Mucosa of descending colon (tissue), 3 donors: ENCODE data around the gene TAF8. TPM values are rescaled to one million over a fixed set of nuclear protein-coding genes. Genes with fewer than 3 reads are reported as not detected.
A peak's percentile ranks its signal among the peaks of the same experiment; 100 is the strongest.

Experiments used
- ATAC-seq: fragments of 200-7000 bp; cut with Tn5 transposase; one replicate; pipeline ENCODE4 v1.9.1; 2020; ENCODE audit warnings: mild to moderate bottlenecking, moderate library complexity
- DNase-seq, 3 donors: peaks; one replicate each; pipeline ENCODE4 v3.0.0-alpha.2; 2020
- H3K36me3 ChIP-seq: fragments of 200-600 bp; one replicate; pipeline ENCODE4 v1.8.0; 2021; ENCODE audit warnings: low read depth, mild to moderate bottlenecking
- H3K4me1 ChIP-seq: fragments of 200-600 bp; one replicate; pipeline ENCODE4 v1.8.0; 2021; ENCODE audit warnings: low read depth, mild to moderate bottlenecking
- H3K4me3 ChIP-seq: fragments of 200-600 bp; one replicate; pipeline ENCODE4 v1.8.0; 2021; ENCODE audit warnings: mild to moderate bottlenecking
- H3K9me3 ChIP-seq: fragments of 200-600 bp; one replicate; pipeline ENCODE4 v1.8.0; 2021; ENCODE audit warnings: mild to moderate bottlenecking
- intact Hi-C, 2 donors: fragments of 100-400 bp; cut with DNase I in 1 of 2; cut with micrococcal nuclease in 1 of 2; formaldehyde crosslinking; loops; one replicate each; pipeline versions ENCODE4 v1.11.0 to v1.11.1; 2022; cut with DNase I, micrococcal nuclease
- total RNA-seq, 3 donors: library from RNA; stranded (reverse); fragmentation: NEBNext Ultra II Directional in 2 of 3; extraction: Animal tissue kit (Norgen Biotek cat#: 25700) in 2 of 3; gene quantifications; one replicate each; pipeline versions ENCODE4 v1.2.1 to v1.2.4, GENCODE V29; 2021 to 2023
- TF ChIP-seq, protein P1 (sequence below): fragments of 200-600 bp; IDR thresholded peaks from one replicate; pipeline ENCODE4 v1.8.0; 2022; ENCODE audit warnings: antibody characterized with exemption, mild to moderate bottlenecking
- donor health status: DM: no; HTN: no; CAD: no; lungs with moderate emphysema.
- donor health status: DM: no; HTN: no; CAD: no.
- donor health status: DM: no; HTN: yes; CAD: no.

TAF8 gene
- total RNA-seq, 3 donors from 2014 or later, result 22.1 to 35.2 (median 25.0) TPM

DNA sequence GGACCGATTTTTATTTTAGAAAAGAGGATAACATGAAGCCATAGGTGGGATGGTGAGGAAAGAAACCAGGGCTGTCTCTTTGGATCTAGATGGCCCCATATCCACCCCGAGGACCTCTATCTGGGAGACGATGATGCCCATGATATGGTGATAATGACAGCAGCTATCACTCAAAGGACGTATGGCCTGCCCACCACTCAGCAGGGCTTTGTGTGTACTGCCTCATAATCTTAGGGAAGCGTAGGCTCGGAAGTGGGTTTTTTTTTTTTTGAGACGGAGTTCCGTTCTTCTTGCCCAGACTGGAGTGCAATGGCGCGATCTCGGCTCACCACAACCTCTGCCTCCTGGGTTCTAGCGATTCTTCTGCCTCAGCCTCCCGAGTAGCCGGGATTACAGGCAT lies 8.2 kb upstream of the TAF8 start:
- Histone ChIP-seq H3K36me3 (no peaks in the 10 kb centered on the region), H3K4me1 (peaks cover 32% of the 10 kb centered on the region), H3K4me3 (no peak overlapping the region), H3K9me3 (no peaks in the 10 kb centered on the region)
- DNase-seq, result no peak
- TF ChIP-seq, protein P1, sequence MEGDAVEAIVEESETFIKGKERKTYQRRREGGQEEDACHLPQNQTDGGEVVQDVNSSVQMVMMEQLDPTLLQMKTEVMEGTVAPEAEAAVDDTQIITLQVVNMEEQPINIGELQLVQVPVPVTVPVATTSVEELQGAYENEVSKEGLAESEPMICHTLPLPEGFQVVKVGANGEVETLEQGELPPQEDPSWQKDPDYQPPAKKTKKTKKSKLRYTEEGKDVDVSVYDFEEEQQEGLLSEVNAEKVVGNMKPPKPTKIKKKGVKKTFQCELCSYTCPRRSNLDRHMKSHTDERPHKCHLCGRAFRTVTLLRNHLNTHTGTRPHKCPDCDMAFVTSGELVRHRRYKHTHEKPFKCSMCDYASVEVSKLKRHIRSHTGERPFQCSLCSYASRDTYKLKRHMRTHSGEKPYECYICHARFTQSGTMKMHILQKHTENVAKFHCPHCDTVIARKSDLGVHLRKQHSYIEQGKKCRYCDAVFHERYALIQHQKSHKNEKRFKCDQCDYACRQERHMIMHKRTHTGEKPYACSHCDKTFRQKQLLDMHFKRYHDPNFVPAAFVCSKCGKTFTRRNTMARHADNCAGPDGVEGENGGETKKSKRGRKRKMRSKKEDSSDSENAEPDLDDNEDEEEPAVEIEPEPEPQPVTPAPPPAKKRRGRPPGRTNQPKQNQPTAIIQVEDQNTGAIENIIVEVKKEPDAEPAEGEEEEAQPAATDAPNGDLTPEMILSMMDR, result no peak
- ATAC-seq, result no peak
- intact Hi-C loops, result loop anchor here (5.0 to 10.0 kb wide), 3 partner anchors 97 to 257 kb away; partner anchors contain the start of genes CCND3 (in 2 of the 2), PRICKLE4 (in 1 of the 2) and TOMM6 (in 1 of the 2)

- intact Hi-C loops, result loop anchor here (5.0 to 10.0 kb wide), 3 partner anchors 99 to 259 kb away; partner anchors contain the start of genes CCND3 (in 2 of the 2), PRICKLE4 (in 1 of the 2) and TOMM6 (in 1 of the 2)
- no peaks in the 10 kb centered on the region for H3K9me3 ChIP-seq
- H3K4me3 ChIP-seq, result no peak overlapping the region
- no peaks in the 10 kb centered on the region for H3K36me3 ChIP-seq
- TF ChIP-seq, protein P1, result peak; percentile 89
- peak; percentile 69 for ATAC-seq
- DNase-seq, result peak; percentile 87 to 94 (median 91)
- peaks cover 32% of the 10 kb centered on the region for H3K4me1 ChIP-seq
Measured at GRCh38 chr6:42043787-42044475, 6.4 kb upstream of the TAF8 start.

DNA sequence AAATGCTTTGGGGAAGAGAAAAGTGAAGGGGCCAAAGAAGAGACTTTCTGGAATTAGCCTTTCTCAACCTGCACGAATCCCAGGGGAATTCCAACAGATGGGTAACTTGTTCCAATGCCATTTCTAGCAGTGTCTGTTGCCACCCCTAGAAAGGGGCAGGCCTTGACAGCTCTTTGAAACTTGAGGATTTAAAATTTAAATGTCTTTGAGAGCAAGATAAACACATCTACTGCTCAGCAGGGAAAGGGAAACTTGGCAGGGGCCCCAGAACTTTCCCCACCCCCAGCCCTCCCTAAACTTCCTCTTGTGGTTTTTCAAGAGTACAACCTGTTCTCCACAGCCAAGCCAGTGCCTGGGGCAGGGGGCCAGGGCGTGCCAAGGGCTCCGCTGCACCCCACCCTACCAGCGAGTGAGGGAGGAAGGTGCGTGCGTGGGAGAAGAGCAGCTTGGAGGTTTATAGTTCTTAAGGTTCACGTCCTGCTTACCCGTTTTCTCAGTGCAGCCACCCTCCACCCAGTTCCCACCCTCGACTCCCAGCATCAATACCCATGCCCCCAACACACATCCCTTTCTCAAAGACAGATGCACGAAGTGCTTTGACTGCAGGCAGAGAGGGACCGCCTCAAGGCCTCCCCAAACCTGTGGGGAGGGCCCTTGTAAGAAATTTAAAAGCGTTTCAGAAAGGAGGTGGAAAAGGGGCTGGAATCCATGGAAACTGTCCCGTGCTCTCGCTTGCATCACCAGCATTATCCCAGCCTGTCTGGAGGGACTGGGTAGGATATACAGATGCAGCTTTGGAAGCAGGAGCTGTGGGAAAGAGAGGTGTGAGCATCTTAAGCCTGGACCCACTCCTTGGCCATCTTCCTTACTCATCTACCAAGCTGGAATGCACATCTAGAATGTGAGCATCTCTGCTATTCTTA lies 4.5 kb upstream of the TAF8 start:
- no peak overlapping the region for H3K4me3 ChIP-seq

DNA sequence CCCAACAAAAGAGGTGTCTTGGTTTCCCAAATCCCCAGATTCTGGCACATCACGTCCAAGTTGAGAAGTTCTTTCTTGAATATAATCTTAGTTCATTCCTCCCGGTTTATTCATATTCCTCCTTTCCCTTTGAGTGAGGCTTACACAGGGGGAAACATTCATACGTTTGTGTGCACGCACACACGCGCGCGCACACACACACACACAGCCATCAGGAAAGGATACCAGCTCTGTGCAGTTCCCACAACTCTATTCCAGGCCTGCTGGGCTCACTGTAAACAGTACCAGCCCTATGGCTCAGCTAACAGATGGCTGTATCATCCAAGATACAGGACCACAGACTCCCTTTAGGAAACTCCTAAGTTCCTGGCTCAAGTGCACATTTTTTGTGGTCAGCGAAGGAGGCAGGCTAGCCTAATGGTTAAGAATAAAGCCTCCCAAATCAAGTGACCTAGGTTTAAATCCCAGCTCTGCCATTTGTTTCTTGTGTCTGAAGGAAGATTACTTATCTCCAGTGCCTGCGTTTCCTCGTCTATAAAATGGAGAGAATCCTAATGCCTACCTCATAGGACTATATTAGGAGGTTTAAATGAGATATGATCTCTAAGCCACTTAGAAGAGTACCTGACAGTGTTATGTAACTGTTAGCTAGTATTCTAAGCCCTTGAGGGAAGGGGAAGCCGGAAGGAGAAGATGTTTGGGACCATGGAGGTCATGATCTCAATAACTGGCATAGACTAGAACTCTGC lies 3.7 kb upstream of the TAF8 start:
- no peak for ATAC-seq
- peaks cover 43% of the 10 kb centered on the region for H3K4me1 ChIP-seq
- H3K9me3 ChIP-seq, result no peaks in the 10 kb centered on the region
- H3K36me3 ChIP-seq, result no peaks in the 10 kb centered on the region
- intact Hi-C loops, result loop anchor here in 1 of 2 donors (10.0 kb wide), 2 partner anchors 102 to 262 kb away; partner anchors contain the start of genes CCND3, PRICKLE4 and TOMM6
- no peak for DNase-seq
- TF ChIP-seq, protein P1, result no peak
- no peak overlapping the region for H3K4me3 ChIP-seq

More for the DNA sequence above, 4.5 kb upstream of the TAF8 start:
- ATAC-seq (peak; percentile 77), DNase-seq (peak; percentile 91 to 98 (median 91))
- Histone ChIP-seq H3K36me3 (no peaks in the 10 kb centered on the region), H3K9me3 (no peaks in the 10 kb centered on the region), H3K4me1 (peaks cover 36% of the 10 kb centered on the region)
- TF ChIP-seq, protein P1, result no peak
- intact Hi-C loops, result loop anchor here in 1 of 2 donors (10.0 kb wide), 2 partner anchors 101 to 261 kb away; partner anchors contain the start of genes CCND3, PRICKLE4 and TOMM6

DNA sequence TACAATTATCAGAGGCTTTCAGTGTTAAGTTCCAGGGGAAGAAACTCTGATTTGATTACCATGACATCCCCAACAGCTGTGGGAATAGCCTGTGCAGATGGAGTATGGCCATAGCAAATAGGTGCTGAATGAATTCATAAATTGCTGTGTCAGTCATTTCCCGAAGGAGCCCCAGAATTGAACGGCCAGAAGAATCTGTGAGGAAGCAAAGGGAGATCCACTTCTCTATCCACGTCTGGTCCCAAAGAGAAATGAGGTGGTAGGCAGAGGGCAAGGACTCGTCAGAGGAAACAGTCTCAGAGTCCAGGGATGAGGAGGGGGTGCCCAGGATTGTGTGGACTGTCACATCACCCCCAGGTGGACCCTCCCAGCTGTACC lies 3.1 kb upstream of the TAF8 start:
- Histone ChIP-seq H3K4me3 (no peak overlapping the region), H3K9me3 (no peaks in the 10 kb centered on the region), H3K4me1 (peaks cover 44% of the 10 kb centered on the region), H3K36me3 (no peaks in the 10 kb centered on the region)
- intact Hi-C loops, result loop anchor here in 1 of 2 donors (10.0 kb wide), 2 partner anchors 102 to 262 kb away; partner anchors contain the start of genes CCND3, PRICKLE4 and TOMM6
- TF ChIP-seq, protein P1, result no peak
- DNase-seq (no peak), ATAC-seq (no peak)
